ENCODE results near the gene TNFSF13.

Gene TNFSF13

GRCh38 chr17:7538891-7539545 lies 19.5 kb upstream of the TNFSF13 start:
- H3K4me3 Mint-ChIP-seq, result no peak overlapping the region
- ATAC-seq (replicated peaks) (no peak), DNase-seq (no peak)
- no peak overlapping the region for H3K27ac Mint-ChIP-seq
- no peaks in the 10 kb centered on the region for H3K4me1 Mint-ChIP-seq (ENCODE audit: low read depth in 2 of 2)
- peaks cover 0 to 3% of the 10 kb centered on the region in 2 donors for H3K9me3 Mint-ChIP-seq
- H3K36me3 Mint-ChIP-seq (ENCODE audit: insufficient read depth), result peaks cover 3% of the 10 kb centered on the region
- peaks cover 0 to 9% of the 10 kb centered on the region in 2 donors for H3K27me3 Mint-ChIP-seq

GRCh38 chr17:7541074-7541621 lies 17.4 kb upstream of the TNFSF13 start:
- H3K4me1 Mint-ChIP-seq (ENCODE audit: low read depth in 2 of 2), result no peaks in the 10 kb centered on the region
- no peak overlapping the region for H3K27ac Mint-ChIP-seq
- ATAC-seq (replicated peaks) (no peak), DNase-seq (no peak)
- H3K27me3 Mint-ChIP-seq, result peaks cover 0 to 9% of the 10 kb centered on the region in 2 donors
- no peak overlapping the region for H3K4me3 Mint-ChIP-seq
- H3K9me3 Mint-ChIP-seq, result peaks cover 0 to 3% of the 10 kb centered on the region in 2 donors
- H3K36me3 Mint-ChIP-seq (ENCODE audit: insufficient read depth), result peaks cover 3% of the 10 kb centered on the region

GRCh38 chr17:7544911-7545310 lies 13.6 kb upstream of the TNFSF13 start:
- Mint-ChIP-seq H3K4me1 (ENCODE audit: low read depth in 2 of 2) (peaks cover 14 to 18% of the 10 kb centered on the region in 2 donors), H3K9me3 (no peaks in the 10 kb centered on the region), H3K4me3 (no peak overlapping the region), H3K27ac (no peak overlapping the region), H3K36me3 (ENCODE audit: insufficient read depth) (peaks cover 5% of the 10 kb centered on the region), H3K27me3 (no peaks in the 10 kb centered on the region)
- no peak for ATAC-seq (replicated peaks)
- DNase-seq, result no peak

- H3K9me3 Mint-ChIP-seq, result no peaks in the 10 kb centered on the region
- peak within 1 kb of the TSS; percentile 74 to 87 for H3K4me3 Mint-ChIP-seq
- ATAC-seq (replicated peaks) (peak; percentile 59), DNase-seq (peak in 2 of 3 experiments; percentile 23 to 27)
- H3K36me3 Mint-ChIP-seq (ENCODE audit: insufficient read depth), result peaks cover 10% of the 10 kb centered on the region
- no peaks in the 10 kb centered on the region for H3K27me3 Mint-ChIP-seq
- peaks cover 33 to 42% of the 10 kb centered on the region in 2 donors for H3K4me1 Mint-ChIP-seq (ENCODE audit: low read depth in 2 of 2)
- H3K27ac Mint-ChIP-seq, result peak within 1 kb of the TSS; percentile 91 to 94
Observed at GRCh38 chr17:7548585-7549400, 9.8 kb upstream of the TNFSF13 start, which contains the start of gene TNFSF12. Gene TNFSF12 (plus strand): TSS chr17:7549058. CDS start chr17:7549154, 96 bp downstream.

- Mint-ChIP-seq H3K27ac (peak overlapping the region; percentile 3 to 94), H3K4me1 (ENCODE audit: low read depth in 2 of 2) (peaks cover 35 to 44% of the 10 kb centered on the region in 2 donors), H3K9me3 (no peaks in the 10 kb centered on the region), H3K36me3 (ENCODE audit: insufficient read depth) (peaks cover 10% of the 10 kb centered on the region), H3K4me3 (peak overlapping the region; percentile 74 to 87), H3K27me3 (no peaks in the 10 kb centered on the region)
- DNase-seq (peak in 1 of 3 experiments; percentile 24), ATAC-seq (replicated peaks) (peak; percentile 54)
Observed at GRCh38 chr17:7549401-7550055, 9.0 kb upstream of the TNFSF13 start.

- peaks cover 40 to 45% of the 10 kb centered on the region in 2 donors for H3K4me1 Mint-ChIP-seq (ENCODE audit: low read depth in 2 of 2)
- DNase-seq (no peak), ATAC-seq (replicated peaks) (no peak)
- no peaks in the 10 kb centered on the region for H3K27me3 Mint-ChIP-seq
- peak overlapping the region; percentile 3 to 94 for H3K27ac Mint-ChIP-seq
- H3K36me3 Mint-ChIP-seq (ENCODE audit: insufficient read depth), result peaks cover 10% of the 10 kb centered on the region
- no peaks in the 10 kb centered on the region for H3K9me3 Mint-ChIP-seq
- H3K4me3 Mint-ChIP-seq, result peak overlapping the region; percentile 74 to 87
Observed at GRCh38 chr17:7550344-7550743, 8.2 kb upstream of the TNFSF13 start.

- no peak for DNase-seq
- Mint-ChIP-seq H3K27ac (peak overlapping the region; percentile 1 to 94), H3K9me3 (no peaks in the 10 kb centered on the region), H3K27me3 (no peaks in the 10 kb centered on the region), H3K4me3 (no peak overlapping the region), H3K4me1 (ENCODE audit: low read depth in 2 of 2) (peaks cover 44 to 49% of the 10 kb centered on the region in 2 donors), H3K36me3 (ENCODE audit: insufficient read depth) (peaks cover 11% of the 10 kb centered on the region)
- ATAC-seq (replicated peaks), result no peak
Observed at GRCh38 chr17:7551396-7551795, 7.2 kb upstream of the TNFSF13 start.

GRCh38 chr17:7552621-7553051 lies 5.9 kb upstream of the TNFSF13 start:
- Mint-ChIP-seq H3K9me3 (no peaks in the 10 kb centered on the region), H3K27me3 (no peaks in the 10 kb centered on the region)
- DNase-seq, result no peak

GRCh38 chr17:7553356-7553755 lies 5.2 kb upstream of the TNFSF13 start:
- Mint-ChIP-seq H3K4me3 (peak overlapping the region in 1 of 2 donors; percentile 35), H3K27ac (peak overlapping the region; percentile 67 to 94)

More at GRCh38 chr17:7552621-7553051, 5.9 kb upstream of the TNFSF13 start:
- H3K4me3 Mint-ChIP-seq, result peak overlapping the region; percentile 13 to 25
- peak; percentile 67 for ATAC-seq (replicated peaks)
- H3K27ac Mint-ChIP-seq, result peak overlapping the region; percentile 67 to 94
- peaks cover 15% of the 10 kb centered on the region for H3K36me3 Mint-ChIP-seq (ENCODE audit: insufficient read depth)
- H3K4me1 Mint-ChIP-seq (ENCODE audit: low read depth in 2 of 2), result peaks cover 46% of the 10 kb centered on the region in 2 donors

GRCh38 chr17:7555320-7555948 lies 3.1 kb upstream of the TNFSF13 start:
- Mint-ChIP-seq H3K27me3 (no peaks in the 10 kb centered on the region), H3K9me3 (no peaks in the 10 kb centered on the region), H3K27ac (peak overlapping the region in 1 of 2 donors; percentile 87), H3K4me3 (no peak overlapping the region), H3K4me1 (ENCODE audit: low read depth in 2 of 2) (peaks cover 36 to 37% of the 10 kb centered on the region in 2 donors), H3K36me3 (ENCODE audit: insufficient read depth) (peaks cover 11% of the 10 kb centered on the region)
- ATAC-seq (replicated peaks) (no peak), DNase-seq (no peak)

More at GRCh38 chr17:7553356-7553755, 5.2 kb upstream of the TNFSF13 start:
- DNase-seq, result no peak
- no peak for ATAC-seq (replicated peaks)
- H3K27me3 Mint-ChIP-seq, result no peaks in the 10 kb centered on the region
- H3K9me3 Mint-ChIP-seq, result no peaks in the 10 kb centered on the region
- H3K36me3 Mint-ChIP-seq (ENCODE audit: insufficient read depth), result peaks cover 11% of the 10 kb centered on the region
- H3K4me1 Mint-ChIP-seq (ENCODE audit: low read depth in 2 of 2), result peaks cover 40 to 44% of the 10 kb centered on the region in 2 donors

- peaks cover 42 to 43% of the 10 kb centered on the region in 2 donors for H3K4me1 Mint-ChIP-seq (ENCODE audit: low read depth in 2 of 2)
- H3K27me3 Mint-ChIP-seq, result no peaks in the 10 kb centered on the region
- H3K4me3 Mint-ChIP-seq, result no peak overlapping the region
- peaks cover 20% of the 10 kb centered on the region for H3K36me3 Mint-ChIP-seq (ENCODE audit: insufficient read depth)
- DNase-seq (no peak), ATAC-seq (replicated peaks) (no peak)
- H3K27ac Mint-ChIP-seq, result peak overlapping the region in 1 of 2 donors; percentile 82
- no peaks in the 10 kb centered on the region for H3K9me3 Mint-ChIP-seq
Observed at GRCh38 chr17:7556627-7557026, 1.9 kb upstream of the TNFSF13 start.

- no peaks in the 10 kb centered on the region for H3K9me3 Mint-ChIP-seq
Observed at GRCh38 chr17:7557147-7557764, 1.3 kb upstream of the TNFSF13 start.

More at GRCh38 chr17:7557147-7557764, 1.3 kb upstream of the TNFSF13 start:
- Mint-ChIP-seq H3K27me3 (no peaks in the 10 kb centered on the region), H3K4me3 (no peak overlapping the region), H3K4me1 (ENCODE audit: low read depth in 2 of 2) (peaks cover 37 to 41% of the 10 kb centered on the region in 2 donors), H3K36me3 (ENCODE audit: insufficient read depth) (peaks cover 27% of the 10 kb centered on the region), H3K27ac (peak overlapping the region in 1 of 2 donors; percentile 82)
- DNase-seq, result no peak
- no peak for ATAC-seq (replicated peaks)
